HPDE6-E6E7 (cell line): Measurements from ENCODE around the gene ZFP92.

Experiments
- DNase-seq: peaks from one replicate; pipeline ENCODE4 v3.0.0; 2011; ENCODE audit warnings: missing footprints; ENCODE audit errors: extremely low spot score

ZFP92 gene

DNA sequence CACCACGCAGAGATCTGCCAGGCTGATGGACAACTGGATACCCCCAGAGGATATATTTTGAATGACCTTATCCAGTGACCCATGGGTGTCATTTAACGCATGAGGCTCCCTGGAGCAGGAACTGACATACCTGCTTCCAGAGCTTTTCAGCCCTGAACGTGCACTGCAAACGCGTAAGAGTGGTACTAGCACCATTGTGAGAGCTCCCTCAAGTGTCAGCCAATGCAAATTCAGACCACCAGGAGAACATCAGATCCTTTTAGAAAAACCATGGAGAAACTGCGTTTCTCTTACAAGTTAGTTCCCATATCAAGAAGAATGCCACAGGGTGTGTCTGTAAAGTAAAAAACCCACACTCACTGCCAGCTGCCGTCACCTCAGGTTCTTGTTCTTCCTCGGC lies 27.3 kb downstream of the ZFP92 start:
- no peak for DNase-seq

DNA sequence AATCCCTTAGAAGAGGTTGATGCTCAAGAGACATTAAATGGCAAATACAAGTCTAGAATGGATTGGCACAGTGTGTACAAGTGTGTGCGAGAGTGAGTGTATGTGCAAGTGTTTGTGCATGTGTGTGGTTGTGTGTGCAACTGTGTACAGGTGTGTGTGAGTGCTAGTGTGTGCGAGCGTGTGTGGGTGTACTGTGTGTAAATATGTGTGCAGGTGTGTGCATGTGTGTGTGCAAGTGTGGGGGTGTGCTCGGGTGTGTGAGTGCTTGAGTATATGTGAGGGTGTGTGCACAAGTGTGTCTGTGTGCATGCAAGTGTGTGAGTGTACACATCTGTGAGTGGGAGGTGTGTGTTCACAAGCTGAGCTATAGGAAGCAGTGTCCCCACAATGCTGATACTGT lies 28.7 kb downstream of the ZFP92 start:
- no peak for DNase-seq

DNA sequence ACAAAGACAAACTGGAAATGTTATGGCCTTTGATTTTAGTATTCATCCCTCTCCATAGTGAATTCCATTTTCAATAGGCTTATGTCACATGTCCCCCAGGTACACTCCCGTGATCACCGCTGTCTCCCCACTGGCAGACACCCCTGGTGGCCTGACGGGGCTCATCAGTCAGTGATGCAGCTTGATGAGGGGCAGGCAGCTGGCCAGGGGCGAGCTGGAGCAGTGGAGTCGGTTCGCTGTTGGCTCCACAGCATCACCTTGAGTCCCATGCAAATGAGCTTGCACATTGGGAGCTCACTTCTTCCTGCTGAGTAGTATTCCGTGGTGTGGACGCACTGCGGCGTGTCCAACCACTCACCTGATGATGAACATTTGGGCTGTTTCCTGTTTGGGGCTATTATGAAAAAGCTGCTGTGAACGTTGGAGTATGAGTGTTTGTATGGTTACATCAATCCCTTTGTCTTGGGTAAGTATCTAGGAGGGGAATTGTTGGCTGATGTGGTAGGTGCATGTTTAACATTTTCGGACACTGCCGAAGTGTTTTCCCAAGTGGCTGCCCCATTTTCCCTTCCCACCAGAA lies 29.4 kb downstream of the ZFP92 start:
- DNase-seq, result no peak

DNA sequence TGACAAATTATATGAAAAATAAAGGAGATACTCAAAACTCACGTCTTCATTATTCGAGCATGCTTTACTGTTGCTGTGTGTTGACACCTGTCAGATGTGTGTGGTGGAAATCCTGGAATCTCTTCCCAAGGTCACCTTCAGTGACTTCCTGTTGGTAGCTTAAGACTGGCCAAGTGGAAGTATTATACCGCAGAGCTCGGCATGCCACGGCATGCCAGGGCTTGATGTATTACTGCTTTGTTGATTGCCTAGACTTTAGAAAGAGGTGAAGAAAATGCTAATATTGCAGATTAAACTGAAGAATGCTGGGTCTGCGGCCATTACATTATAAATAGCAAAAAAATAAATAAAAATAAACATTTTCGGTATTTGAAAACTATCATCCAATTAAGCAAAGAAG lies 30.0 kb downstream of the ZFP92 start:
- DNase-seq, result peak; percentile 60

DNA sequence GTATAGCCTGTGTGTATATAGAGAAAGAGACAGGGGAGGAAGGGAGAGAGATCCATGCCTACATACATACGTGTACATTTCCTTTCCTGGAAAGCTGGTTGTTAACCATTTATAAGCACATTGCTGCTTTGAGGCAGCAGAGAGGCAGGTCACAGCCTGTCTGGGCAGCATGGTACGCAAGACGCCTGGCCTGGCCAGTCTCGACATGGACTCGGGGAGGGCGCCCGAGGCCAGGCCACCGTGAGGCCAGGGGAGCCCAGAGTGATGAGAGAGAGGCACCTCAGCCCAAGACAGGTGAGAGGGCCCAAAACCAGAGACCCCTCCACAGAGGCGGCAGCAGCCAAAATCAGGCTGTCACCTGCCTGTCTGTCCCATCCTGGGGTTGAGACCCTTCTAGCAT lies 30.7 kb downstream of the ZFP92 start:
- DNase-seq, result peak; percentile 87

DNA sequence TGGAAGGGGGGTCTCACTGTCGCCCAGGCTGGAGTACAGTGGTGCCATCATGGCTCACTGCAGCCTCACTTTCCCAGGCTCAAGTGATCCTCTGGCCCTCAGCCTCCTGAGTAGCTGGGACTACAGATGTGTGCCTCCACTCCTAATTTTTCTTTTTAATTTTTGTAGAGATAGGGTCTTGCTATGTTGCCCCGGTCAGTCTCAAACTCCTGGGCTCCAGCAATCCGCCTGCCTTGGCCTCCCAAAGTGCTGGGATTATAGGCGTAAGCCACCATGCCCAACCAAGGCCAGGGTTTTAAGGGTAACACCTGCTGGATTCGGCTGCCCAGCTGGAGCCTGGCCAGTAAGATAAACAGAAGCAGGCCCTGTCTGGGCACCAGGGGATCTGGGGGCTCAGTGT lies 31.2 kb downstream of the ZFP92 start:
- DNase-seq, result no peak

DNA sequence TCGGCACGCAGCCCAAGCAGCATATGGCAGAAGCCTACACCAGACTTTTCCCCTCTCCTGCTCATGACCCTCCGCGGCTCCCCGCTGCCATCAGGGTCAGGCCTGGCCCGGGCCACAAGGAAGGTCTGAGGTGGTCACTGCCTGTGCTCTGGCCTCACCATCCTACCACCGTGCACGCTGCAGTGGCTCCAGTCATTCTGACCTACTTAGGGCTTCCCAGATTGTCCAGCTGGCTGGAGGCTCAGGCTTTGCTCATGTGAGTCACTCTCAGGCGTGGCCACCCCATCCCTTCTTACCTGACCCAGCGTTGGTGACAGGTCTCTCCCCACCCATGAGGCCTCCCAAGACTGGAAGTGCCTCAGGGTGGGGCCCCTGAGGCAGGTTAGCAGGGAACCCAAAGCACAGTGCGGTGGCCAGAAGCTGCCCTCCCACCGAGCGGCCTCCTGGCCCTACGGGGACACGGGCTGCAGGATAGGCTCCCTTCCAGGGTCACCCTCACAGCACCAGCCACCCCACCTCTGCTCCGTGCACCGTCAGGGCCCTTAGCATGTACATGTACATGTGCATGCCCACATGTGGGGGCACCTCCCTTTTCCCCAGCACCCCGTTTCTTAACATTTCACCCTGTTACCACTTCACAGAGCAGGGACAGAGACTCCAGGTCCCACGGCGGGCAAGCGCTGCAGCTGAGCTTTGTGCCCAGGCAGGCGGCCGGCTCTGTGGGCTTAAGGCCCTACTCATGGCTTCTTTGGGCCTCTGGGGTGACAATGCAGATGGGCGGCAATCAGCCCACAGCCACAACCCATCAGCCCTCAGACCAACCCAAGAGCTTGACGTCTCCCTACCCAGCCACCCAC lies 32.4 kb downstream of the ZFP92 start:
- peak; percentile 55 for DNase-seq

DNA sequence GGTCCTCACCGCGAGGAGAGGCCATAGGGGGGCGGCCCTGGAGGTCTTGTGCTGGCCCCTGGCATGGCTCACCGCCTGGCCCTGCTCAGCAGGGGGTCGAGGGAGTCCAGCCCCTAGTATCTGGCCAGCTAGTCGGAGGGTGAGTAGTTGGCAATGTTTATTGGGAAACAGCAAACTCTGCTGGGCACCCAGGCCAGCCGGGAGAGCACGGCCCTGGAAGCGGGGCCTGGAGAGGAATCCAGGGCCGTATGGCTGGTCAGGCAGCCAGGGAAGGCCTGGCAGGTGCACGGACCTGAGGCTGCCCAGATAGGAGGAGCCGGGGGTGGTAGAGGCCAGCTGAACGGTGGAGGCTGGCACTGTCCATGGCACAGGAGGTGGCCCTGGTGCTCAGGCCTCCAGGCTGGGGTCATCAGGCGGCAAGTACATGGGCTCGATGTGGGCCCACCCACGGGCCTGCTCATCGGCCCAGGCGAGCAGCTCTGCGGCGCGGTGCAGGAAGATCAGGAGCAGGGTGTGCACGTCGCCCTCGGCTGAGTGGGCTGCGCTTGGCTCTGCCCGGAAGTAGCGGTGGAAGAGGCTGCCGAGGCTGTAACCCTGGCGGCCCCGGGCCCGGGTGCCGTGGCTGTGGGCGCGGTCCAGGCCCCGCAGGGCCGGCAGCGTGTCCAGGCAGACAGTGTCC lies 33.2 kb downstream of the ZFP92 start:
- DNase-seq, result no peak

DNA sequence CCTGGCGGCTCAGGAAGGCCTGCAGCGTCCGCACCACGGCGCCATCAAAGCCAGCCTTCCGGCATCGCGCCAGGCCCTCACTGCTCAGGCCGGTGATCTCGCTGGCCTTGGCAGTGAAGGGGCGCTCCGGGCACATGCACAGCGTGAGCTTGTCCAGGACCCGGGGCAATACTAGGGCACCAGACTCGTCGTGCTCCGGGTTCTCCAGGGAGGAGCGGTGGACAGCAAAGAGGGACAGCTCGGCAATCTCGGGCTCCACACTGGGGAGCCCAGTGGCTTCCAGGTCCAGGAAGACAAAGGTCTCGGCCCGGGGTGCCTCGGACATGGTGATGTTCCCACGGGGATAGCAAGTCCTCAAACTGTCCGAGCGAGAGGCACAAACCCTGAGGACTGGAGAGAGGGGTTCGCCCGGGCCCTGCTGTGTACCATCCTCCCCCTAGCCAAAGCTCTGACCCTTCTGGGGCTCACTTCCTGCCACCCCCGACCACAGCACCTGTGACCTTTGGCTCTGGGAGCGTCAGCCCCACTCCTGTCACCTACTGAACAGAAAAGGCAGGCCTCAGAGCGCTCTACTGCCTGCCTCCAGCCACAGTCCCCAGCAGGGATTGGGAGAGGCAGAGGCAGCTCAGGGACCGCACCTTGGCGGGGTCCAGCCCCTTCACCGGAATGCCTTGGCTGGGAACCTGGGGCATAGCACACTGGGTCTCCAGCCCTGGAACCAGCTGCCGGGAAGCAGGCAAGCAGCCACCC lies 34.0 kb downstream of the ZFP92 start:
- no peak for DNase-seq

DNA sequence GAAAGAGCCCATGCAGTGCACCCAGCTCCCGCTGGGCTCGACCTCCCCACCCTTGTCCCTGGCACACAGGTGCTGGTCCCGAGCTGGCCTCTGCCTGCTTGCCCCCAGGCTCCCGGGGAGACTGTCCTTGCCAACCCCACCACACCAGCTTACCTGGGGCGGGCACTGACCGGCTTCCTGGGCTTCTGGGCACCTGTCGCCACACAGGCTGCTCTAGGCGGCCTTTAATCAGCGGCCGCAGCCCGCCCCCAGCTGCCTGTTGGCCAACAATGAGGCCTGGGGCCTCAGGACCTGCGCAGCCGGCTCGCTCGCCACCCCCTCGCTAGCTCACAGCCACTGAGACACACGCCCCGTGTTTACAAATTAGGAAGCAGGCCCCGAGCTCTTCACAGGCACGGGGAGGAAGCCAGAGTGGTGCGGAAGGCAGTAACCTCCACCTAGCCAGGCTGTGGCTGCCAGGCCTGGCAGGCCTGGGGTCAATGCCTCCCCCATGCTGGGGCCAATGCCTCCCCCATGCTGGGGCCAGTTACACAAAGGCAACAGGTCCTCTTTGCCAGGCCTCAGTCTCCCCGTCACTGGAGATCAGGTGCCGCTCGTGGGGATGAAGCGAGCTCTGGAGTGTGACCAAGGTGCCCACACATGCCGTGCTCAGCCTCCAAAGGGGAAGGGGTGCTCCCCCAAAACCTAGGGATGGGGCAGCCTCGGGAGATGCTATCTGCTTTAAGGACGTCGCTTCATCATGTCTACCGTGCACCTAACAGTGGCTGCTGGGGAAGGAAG lies 34.8 kb downstream of the ZFP92 start, which contains the start of gene TREX2:
TSS of gene TREX2 (minus strand) at position 201 of the 780 bp plus-strand sequence. CDS start 626 bp downstream, outside the sequence.
- no peak for DNase-seq

DNA sequence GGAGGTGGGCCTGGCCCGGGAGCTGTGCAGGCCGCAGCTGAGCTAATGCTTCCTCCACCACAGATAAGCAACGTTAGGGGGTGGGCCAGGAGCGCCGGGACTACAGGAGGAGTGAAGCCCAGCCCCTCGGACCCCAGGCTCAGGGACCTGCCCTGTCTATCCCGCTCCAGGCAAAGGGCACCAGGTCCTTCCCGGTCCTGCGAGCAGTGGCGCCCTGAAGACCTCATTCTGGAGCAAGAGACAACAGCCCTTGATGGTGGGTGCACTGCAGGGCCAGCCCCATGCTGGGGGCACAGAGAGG lies 35.3 kb downstream of the ZFP92 start:
- no peak for DNase-seq

DNA sequence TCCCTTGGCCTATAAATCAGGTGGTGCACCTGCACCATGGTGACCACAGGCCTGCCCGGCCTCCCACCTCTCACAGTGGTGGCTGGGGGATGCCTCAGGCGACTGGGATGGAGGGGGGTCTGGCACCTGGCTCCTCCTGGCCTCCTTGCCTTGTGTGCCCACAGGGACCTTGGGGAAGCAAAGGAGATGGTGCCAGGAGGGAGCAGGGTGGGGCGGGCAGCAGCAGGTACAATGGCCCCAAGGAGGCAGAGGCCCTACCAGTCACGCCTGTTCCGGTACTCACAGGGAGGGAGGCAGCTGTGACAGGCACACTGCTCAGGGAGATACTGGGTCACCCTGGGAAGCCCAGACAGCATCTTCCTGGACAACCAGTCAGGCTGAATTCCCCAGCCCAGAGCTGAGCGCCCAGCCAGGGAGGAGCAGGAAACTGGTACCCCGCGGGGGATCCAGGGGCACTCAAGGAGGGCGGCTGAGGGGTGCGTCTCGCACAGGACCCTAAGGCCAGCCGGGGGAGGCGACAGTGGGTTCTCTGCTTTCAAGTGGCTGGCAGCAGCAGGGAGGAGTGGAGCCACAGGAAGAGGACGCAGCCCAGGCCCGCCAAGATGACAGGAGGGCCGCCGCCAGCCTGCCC lies 35.8 kb downstream of the ZFP92 start:
- no peak for DNase-seq

DNA sequence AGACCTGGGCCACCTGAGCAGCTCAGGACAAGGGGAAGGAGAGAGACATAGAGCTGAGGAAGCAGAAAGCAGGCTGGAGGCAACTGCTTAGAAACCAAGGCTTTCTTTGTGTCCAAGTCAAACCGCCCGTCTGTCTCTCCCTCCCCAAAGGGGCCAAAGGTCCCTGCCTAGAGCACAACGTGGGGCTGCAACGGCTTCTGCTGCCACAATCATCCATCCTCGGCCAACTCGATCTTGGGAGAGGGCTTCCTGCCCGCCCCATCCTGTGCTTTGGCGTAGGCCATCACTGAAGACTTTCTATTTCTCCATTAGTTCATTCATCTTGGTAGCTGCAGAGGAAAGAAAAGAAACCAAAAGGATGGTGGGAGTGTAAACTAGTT lies 36.3 kb downstream of the ZFP92 start:
- DNase-seq, result no peak

DNA sequence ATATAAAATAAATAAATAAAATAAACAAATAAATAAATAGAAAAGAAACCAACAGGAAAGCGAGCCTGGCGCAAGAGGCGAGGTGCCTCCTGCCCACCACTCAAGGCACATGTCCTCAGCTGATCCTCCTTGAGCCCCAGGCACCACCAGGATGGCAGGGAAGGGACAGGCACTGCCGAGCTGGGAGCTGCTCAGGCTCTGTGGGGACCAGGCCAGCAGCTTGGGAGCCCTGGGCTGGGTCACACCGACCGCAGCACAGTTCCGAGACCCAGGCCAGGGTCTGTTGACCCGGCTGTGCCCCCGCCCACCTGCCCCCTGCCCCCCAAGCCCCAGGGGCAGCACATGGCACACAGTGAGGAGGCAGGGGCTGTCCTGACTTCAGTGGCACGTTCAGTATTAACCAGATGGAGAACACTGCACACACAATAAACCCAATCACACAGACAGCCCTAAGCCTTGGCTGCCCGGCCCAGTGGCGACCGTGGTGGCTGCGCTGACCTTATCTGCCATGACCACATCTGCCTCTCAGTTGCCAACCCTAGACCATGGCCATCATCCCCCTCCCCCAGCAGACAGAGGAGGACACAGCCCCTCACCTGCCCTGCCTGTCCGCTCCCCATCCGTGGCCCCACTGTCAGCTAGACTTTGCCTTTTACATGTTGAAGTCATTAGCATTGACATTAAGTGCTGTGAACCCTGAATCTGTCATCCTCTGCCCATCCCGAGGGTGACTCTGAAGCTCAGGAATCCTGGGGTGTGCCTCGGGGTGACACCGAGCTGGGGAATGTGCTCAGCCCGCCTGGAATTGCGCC lies 37.5 kb downstream of the ZFP92 start:
- no peak for DNase-seq

DNA sequence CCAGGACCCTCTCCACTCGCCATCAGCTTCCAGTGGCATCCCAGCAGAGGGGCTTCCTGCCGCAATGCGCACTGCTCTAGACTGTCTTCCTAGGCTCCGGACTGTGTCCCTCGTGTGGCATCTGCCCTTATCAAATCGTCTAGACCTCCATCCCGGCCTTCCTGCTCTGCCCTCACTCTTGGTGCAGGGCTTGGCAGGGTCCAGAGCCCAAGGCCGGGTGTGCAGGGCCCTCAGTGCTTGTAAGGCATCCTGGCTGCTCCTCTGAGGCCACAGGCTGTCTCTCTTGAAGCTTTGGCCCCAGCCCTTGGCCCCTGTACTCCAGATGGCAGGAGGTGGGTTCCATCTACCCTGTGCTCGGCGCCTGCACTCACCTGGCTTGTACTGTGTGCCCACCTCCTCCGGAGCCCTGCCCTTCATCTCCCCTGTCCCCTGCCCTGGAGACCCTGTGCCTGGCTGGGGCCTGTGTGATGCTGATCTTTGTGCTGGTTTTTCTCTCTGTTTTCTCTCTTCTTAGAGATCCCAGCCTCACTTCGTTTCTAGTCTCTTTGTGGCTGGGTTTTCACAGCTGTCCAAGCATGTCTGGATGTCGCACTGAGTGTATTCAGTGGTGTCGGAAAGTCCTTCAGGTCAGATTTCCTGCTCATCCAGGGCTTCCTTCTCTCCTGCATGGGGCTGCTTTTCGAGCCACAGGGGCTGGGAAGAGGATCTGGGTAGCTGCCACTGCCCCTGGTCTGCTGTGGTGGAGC lies 38.3 kb downstream of the ZFP92 start:
- DNase-seq, result no peak

DNA sequence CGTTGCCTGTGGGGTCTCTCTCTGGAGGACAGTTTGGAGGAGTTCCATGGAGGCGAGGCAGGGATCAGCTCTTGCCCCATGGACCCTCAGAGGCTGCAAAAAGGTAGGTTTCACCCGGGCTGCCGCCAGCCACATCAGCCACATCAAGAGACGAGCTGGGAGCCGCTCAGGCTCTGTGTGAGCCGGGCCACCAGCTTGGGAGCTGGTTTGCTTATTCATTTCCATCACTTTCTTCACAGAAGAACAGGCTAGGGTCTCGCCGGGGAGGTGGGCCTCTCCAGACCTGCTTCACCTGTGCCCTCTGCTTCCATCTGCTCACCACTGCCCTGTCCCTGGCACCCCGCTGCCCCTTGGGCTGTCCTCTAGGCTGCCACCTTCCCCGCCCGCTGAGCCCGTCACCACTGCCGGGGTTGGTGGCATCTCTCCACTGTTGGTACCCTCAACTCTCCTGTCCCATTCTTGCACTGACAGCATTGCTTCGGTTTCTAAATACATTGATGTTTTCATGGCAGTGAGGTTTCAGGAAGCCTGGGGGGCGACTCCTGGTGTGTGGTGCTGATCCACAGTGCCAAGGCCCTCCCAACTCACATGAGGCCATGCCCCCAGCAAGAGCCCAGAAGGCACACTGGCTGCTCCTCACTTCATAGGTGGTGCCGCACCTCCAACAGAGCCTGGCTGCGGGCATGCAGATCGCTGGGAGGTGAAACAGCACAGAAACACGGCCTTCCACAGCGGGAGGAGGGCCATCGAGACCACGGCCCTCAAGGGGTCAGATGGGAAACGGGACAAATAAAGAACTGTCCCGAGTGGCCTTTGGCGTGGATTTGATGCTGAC lies 39.1 kb downstream of the ZFP92 start:
- no peak for DNase-seq

DNA sequence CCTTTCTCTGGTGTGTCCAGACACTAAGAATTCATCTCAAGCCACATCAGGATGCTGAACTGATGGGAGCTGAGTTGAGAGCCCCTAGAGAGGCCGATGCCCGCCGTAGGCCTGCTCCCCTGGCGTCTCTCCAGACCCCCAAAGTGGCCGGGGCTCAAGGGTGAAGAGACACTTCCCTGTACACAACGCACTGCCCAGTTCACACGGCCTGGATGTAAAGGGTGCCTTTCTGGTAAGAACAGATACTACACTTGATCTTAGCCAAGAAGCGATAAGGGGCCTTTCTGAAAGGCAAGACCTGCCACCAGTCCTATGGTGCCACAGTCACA lies 39.6 kb downstream of the ZFP92 start:
- no peak for DNase-seq

DNA sequence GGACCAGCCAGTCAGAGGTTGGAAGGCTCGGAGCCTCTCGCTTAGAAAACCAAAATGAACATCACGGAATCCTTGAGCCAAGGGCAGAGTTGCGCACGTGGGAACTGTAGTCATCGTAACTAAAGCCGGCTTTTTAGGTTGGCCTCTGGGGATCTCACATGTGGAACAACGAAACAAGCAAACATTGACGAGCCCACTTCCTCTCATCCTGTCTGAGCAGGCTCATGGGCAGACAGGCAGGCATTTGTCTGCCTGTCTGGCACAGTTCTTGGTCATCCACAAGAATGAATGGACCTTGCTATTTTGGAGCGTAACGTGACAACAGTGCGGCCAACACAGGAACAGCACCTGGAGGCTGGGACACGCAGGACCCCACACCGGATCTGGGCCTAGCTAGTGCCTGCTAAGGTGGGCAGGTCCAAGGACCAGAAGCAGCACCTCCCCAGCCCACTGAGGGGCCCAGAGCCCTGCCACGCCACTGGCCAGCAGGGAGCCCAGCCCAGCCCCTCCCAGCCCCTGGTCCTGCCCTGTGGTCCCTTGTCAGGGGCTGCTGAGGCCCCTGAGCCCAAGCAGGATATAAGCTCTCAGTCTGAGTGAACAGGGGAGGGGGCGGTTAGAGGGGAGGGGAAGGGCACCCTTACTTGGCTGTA lies 43.8 kb downstream of the ZFP92 start:
- DNase-seq, result no peak
